HepG2 (cell line): ENCODE results near the gene B3GNT7. TPM values are rescaled to one million over a fixed set of nuclear protein-coding genes. Genes with fewer than 3 reads are reported as not detected.

Experiments
- ATF1 ChIP-seq: IDR thresholded peaks from 2 replicates; pipeline ENCODE4 v1.6.1; 2016; ENCODE audit warnings: mild to moderate bottlenecking, control low read depth
- ATF7 ChIP-seq, 2 experiments: fragments of 450-650 bp in 1 of 2; sonication (generic) in 1 of 2; formaldehyde crosslinking in 1 of 2; IDR thresholded peaks; 2 replicates each; pipeline versions ENCODE4 v1.4.0 to v1.6.1; 2016 to 2020; ENCODE audit warnings: antibody characterized with exemption in 1 of 2, mild to moderate bottlenecking in 1 of 2, missing genetic modification reagents in 1 of 2
- GTF2F1 ChIP-seq: fragments of 150-350 bp; IDR thresholded peaks from 2 replicates; pipeline ENCODE4 v1.6.1; 2014; ENCODE audit warnings: low read length
- HDAC2 ChIP-seq: sonication (generic); formaldehyde crosslinking; IDR thresholded peaks from 2 replicates; pipeline ENCODE4 v1.4.0; 2020; ENCODE audit warnings: missing genetic modification reagents
- HOMEZ ChIP-seq: IDR thresholded peaks from 2 replicates; pipeline ENCODE4 v1.6.1; 2016; ENCODE audit warnings: low read depth
- HOXA7 ChIP-seq: sonication (generic); formaldehyde crosslinking; IDR thresholded peaks from 2 replicates; pipeline ENCODE4 v1.8.1; 2022; ENCODE audit warnings: mild to moderate bottlenecking, missing genetic modification reagents, moderate library complexity
- IKZF4 ChIP-seq: sonication (generic); formaldehyde crosslinking; IDR thresholded peaks from 2 replicates; pipeline ENCODE4 v1.5.1; 2020; ENCODE audit warnings: borderline replicate concordance, mild to moderate bottlenecking, low read depth, missing genetic modification reagents; ENCODE audit errors: not compliant biosample characterization
- KLF15 ChIP-seq: sonication (generic); formaldehyde crosslinking; IDR thresholded peaks from 2 replicates; pipeline ENCODE4 v1.8.1; 2023; ENCODE audit warnings: borderline replicate concordance, mild to moderate bottlenecking, inconsistent platforms, missing genetic modification reagents, mixed read lengths
- MXI1 ChIP-seq: IDR thresholded peaks from 3 replicates; pipeline ENCODE4 v1.6.1; 2012; ENCODE audit warnings: low read depth, low read length, inconsistent platforms, borderline replicate concordance
- NCOR1 ChIP-seq: fragments of 200-600 bp; sonication (generic); IDR thresholded peaks from 2 replicates; pipeline ENCODE4 v1.7.0; 2017; ENCODE audit warnings: antibody characterized with exemption, low read length, borderline replicate concordance
- NFE2 ChIP-seq: sonication (generic); formaldehyde crosslinking; IDR thresholded peaks from 2 replicates; pipeline ENCODE4 v1.4.0; 2020; ENCODE audit warnings: missing genetic modification reagents
- SIN3B ChIP-seq: fragments of 150-350 bp; IDR thresholded peaks from 2 replicates; pipeline ENCODE4 v1.6.1; 2014; ENCODE audit warnings: low read length
- STAT5B ChIP-seq: sonication (generic); formaldehyde crosslinking; IDR thresholded peaks from 2 replicates; pipeline ENCODE4 v1.4.0; 2020; ENCODE audit warnings: missing genetic modification reagents
- WIZ ChIP-seq: sonication (generic); formaldehyde crosslinking; IDR thresholded peaks from 2 replicates; pipeline ENCODE4 v1.5.1; 2020; ENCODE audit warnings: mild to moderate bottlenecking, missing genetic modification reagents
- ZEB1 ChIP-seq: IDR thresholded peaks from 2 replicates; pipeline ENCODE4 v1.6.1; 2012; ENCODE audit warnings: mild to moderate bottlenecking, low read depth, inconsistent platforms; ENCODE audit not compliant: insufficient replicate concordance
- ZMAT3 ChIP-seq: sonication (generic); formaldehyde crosslinking; conservative IDR thresholded peaks from 2 replicates; pipeline ENCODE4 v1.7.0; 2021; ENCODE audit warnings: missing genetic modification reagents
- ZNF230 ChIP-seq: sonication (generic); formaldehyde crosslinking; IDR thresholded peaks from 2 replicates; pipeline ENCODE4 v1.4.0; 2020; ENCODE audit warnings: mild to moderate bottlenecking, missing genetic modification reagents
- ZNF253 ChIP-seq: sonication (generic); formaldehyde crosslinking; IDR thresholded peaks from 2 replicates; pipeline ENCODE4 v1.8.0; 2022; ENCODE audit warnings: mild to moderate bottlenecking, missing genetic modification reagents, borderline replicate concordance
- ZNF609 ChIP-seq: sonication (generic); formaldehyde crosslinking; IDR thresholded peaks from 2 replicates; pipeline ENCODE4 v1.4.0; 2020; ENCODE audit warnings: mild to moderate bottlenecking, missing genetic modification reagents, borderline replicate concordance
- ZNF7 ChIP-seq: IDR thresholded peaks from 2 replicates; pipeline ENCODE4 v1.6.1; 2016; ENCODE audit warnings: missing biosample characterization, missing genetic modification reagents
- ZSCAN31 ChIP-seq: sonication (generic); formaldehyde crosslinking; IDR thresholded peaks from 2 replicates; pipeline ENCODE4 v1.5.0; 2020; ENCODE audit warnings: low read depth, mild to moderate bottlenecking, missing genetic modification reagents
- polyA plus RNA-seq, 8 experiments: library from polyadenylated mRNA; depleted of rRNA in 3 of 8; stranded (reverse) in 7 of 8; unstranded in 1 of 8; fragments of >200 nt; fragmentation: Illumina TruSeq in 4 of 8; extraction: Trizol in 4 of 8; gene quantifications; 2 replicates each; pipeline versions ENCODE4 v1.2.1 to v1.2.3, GENCODE V29; 2011 to 2016; ENCODE audit warnings: low read depth in 4 of 8, missing spikeins in 1 of 8, mixed read lengths in 1 of 8; ENCODE audit not compliant: insufficient read depth in 1 of 8
- total RNA-seq, 5 experiments: library from RNA; depleted of rRNA; stranded (reverse); fragments of >200 nt; fragmentation: Illumina TruSeq; extraction: Trizol; gene quantifications; 2 replicates each; pipeline ENCODE4 v1.2.3, GENCODE V29; 2016; ENCODE audit warnings: low read depth in 1 of 5
- TF ChIP-seq, protein P1 (sequence below): sonication (generic); formaldehyde crosslinking; IDR thresholded peaks from 2 replicates; pipeline ENCODE4 v1.4.0; 2020; ENCODE audit warnings: mild to moderate bottlenecking, missing genetic modification reagents
- TF ChIP-seq, protein P2 (sequence below): sonication (generic); formaldehyde crosslinking; IDR thresholded peaks from 2 replicates; pipeline ENCODE4 v1.4.0; 2020; ENCODE audit warnings: mild to moderate bottlenecking, low read depth, missing genetic modification reagents

The B3GNT7 gene
- total and polyA plus RNA-seq, 2 of the 13 experiments (the other 11 are each of a cell fraction or from before 2014, with no cell fraction given), result 0.04 to 0.24 TPM

GRCh38 chr2:231412618-231412963 lies 17.1 kb downstream of the B3GNT7 start (continued):
- TF ChIP-seq KLF15 (no peak), ZMAT3 (CRISPR knock-in tag) (0 out of 2 replicates have a peak, but pooled peaks have one; percentile 11), HOMEZ (CRISPR knock-in tag) (no peak), STAT5B (CRISPR knock-in tag) (no peak), NFE2 (CRISPR knock-in tag) (no peak), ATF1 (CRISPR knock-in tag) (no peak), WIZ (no peak), ZNF253 (CRISPR knock-in tag) (no peak), ATF7 (IDR thresholded peaks at IDR 0.05) (no peak), ATF7 (CRISPR knock-in tag; IDR thresholded peaks at IDR 0.05) (no peak), IKZF4 (peak; percentile 13), MXI1 (no peak), ZSCAN31 (CRISPR knock-in tag) (no peak), ZNF609 (no peak), GTF2F1 (no peak), NCOR1 (no peak), ZNF7 (CRISPR knock-in tag) (no peak), HDAC2 (CRISPR knock-in tag) (no peak), ZNF230 (CRISPR knock-in tag) (no peak), ZEB1 (no peak), SIN3B (no peak), HOXA7 (CRISPR knock-in tag) (no peak)
- TF ChIP-seq, protein P1, sequence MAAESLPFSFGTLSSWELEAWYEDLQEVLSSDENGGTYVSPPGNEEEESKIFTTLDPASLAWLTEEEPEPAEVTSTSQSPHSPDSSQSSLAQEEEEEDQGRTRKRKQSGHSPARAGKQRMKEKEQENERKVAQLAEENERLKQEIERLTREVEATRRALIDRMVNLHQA (CRISPR knock-in tag), result no peak
- TF ChIP-seq, protein P2, sequence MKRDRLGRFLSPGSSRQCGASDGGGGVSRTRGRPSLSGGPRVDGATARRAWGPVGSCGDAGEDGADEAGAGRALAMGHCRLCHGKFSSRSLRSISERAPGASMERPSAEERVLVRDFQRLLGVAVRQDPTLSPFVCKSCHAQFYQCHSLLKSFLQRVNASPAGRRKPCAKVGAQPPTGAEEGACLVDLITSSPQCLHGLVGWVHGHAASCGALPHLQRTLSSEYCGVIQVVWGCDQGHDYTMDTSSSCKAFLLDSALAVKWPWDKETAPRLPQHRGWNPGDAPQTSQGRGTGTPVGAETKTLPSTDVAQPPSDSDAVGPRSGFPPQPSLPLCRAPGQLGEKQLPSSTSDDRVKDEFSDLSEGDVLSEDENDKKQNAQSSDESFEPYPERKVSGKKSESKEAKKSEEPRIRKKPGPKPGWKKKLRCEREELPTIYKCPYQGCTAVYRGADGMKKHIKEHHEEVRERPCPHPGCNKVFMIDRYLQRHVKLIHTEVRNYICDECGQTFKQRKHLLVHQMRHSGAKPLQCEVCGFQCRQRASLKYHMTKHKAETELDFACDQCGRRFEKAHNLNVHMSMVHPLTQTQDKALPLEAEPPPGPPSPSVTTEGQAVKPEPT (CRISPR knock-in tag), result no peak
